Neural progenitor cell (in vitro differentiated cells): ENCODE measurements around the gene CACYBP. TPM values are rescaled to one million over a fixed set of nuclear protein-coding genes. Genes with fewer than 3 reads are reported as not detected.

Experiments
- DNase-seq: peaks from one replicate; pipeline ENCODE4 v3.0.0-alpha.2; 2016; ENCODE audit warnings: low spot score
- H2AFZ ChIP-seq: fragments of 200-600 bp; sonication (generic); replicated peaks from 2 replicates; pipeline ENCODE4 v1.6.1; 2016; ENCODE audit warnings: antibody characterized with exemption
- H3F3A ChIP-seq: fragments of 200-600 bp; sonication (generic); 2 replicates; pipeline ENCODE4 v1.6.1; 2016; ENCODE audit warnings: antibody characterized with exemption, low read depth
- H3K27ac ChIP-seq: fragments of 200-600 bp; sonication (generic); 2 replicates; pipeline ENCODE4 v1.5.1; 2016; ENCODE audit warnings: mild to moderate bottlenecking
- H3K27me3 ChIP-seq: fragments of 200-600 bp; sonication (generic); 2 replicates; pipeline ENCODE4 v1.6.1; 2016; ENCODE audit warnings: mild to moderate bottlenecking, moderate library complexity
- H3K36me3 ChIP-seq: fragments of 200-600 bp; sonication (generic); 2 replicates; pipeline ENCODE4 v1.5.1; 2016
- H3K4me1 ChIP-seq: fragments of 200-600 bp; sonication (generic); 2 replicates; pipeline ENCODE4 v1.6.1; 2016; ENCODE audit warnings: mixed run types
- H3K4me2 ChIP-seq: fragments of 200-600 bp; sonication (generic); 2 replicates; pipeline ENCODE4 v1.6.1; 2016
- H3K4me3 ChIP-seq: fragments of 200-600 bp; sonication (generic); 2 replicates; pipeline ENCODE4 v1.5.1; 2016
- H3K79me2 ChIP-seq: fragments of 200-600 bp; sonication (generic); 2 replicates; pipeline ENCODE4 v1.6.1; 2016; ENCODE audit warnings: low read depth
- H3K9ac ChIP-seq: fragments of 200-600 bp; sonication (generic); 2 replicates; pipeline ENCODE4 v1.6.1; 2016
- H3K9me3 ChIP-seq: fragments of 200-600 bp; sonication (generic); 2 replicates; pipeline ENCODE4 v1.5.1; 2016; ENCODE audit warnings: low read depth
- H4K20me1 ChIP-seq: fragments of 200-600 bp; sonication (generic); 2 replicates; pipeline ENCODE4 v1.6.1; 2016; ENCODE audit warnings: low read depth
- H3K27ac Mint-ChIP-seq: 3 replicates; pipeline ENCODE4 v1.8.0; 2021; ENCODE audit warnings: mixed read lengths
- H3K27me3 Mint-ChIP-seq: 2 replicates; pipeline ENCODE4 v1.8.0; 2022; ENCODE audit warnings: low read depth, mild to moderate bottlenecking, inconsistent platforms, moderate library complexity, mixed read lengths; ENCODE audit not compliant: insufficient read depth
- H3K36me3 Mint-ChIP-seq: 3 replicates; pipeline ENCODE4 v1.8.0; 2021; ENCODE audit warnings: mixed read lengths
- H3K4me1 Mint-ChIP-seq: 3 replicates; pipeline ENCODE4 v1.8.0; 2021; ENCODE audit warnings: mixed read lengths
- H3K4me3 Mint-ChIP-seq: 3 replicates; pipeline ENCODE4 v1.8.0; 2021; ENCODE audit warnings: mild to moderate bottlenecking, moderate library complexity, mixed read lengths
- H3K9me3 Mint-ChIP-seq: 3 replicates; pipeline ENCODE4 v1.8.0; 2020; ENCODE audit warnings: mixed read lengths
- CTCF ChIP-seq: fragments of 200-600 bp; sonication (generic); IDR thresholded peaks from 2 replicates; pipeline ENCODE4 v1.5.1; 2017; ENCODE audit warnings: antibody characterized with exemption, mild to moderate bottlenecking
- EZH2 ChIP-seq: fragments of 200-600 bp; sonication (generic); IDR thresholded peaks from 2 replicates; pipeline ENCODE4 v1.6.1; 2017; ENCODE audit warnings: antibody characterized with exemption, mild to moderate bottlenecking, moderate library complexity
- EZH2phosphoT487 ChIP-seq: fragments of 200-600 bp; sonication (generic); IDR thresholded peaks from 2 replicates; pipeline ENCODE4 v1.6.1; 2017; ENCODE audit warnings: antibody characterized with exemption
- total RNA-seq: library from RNA; depleted of rRNA; stranded (reverse); fragments of >200 nt; gene quantifications from 2 replicates; pipeline ENCODE4 v1.2.3, GENCODE V29; 2015; ENCODE audit warnings: low replicate concordance

Gene CACYBP
- total RNA-seq, 1 donor from 2014 or later, result 166 TPM

- DNase-seq, result no peak
- Histone ChIP-seq H2AFZ (no peak overlapping the region), H3F3A (no peaks in the 10 kb centered on the region), H3K9ac (no peak overlapping the region), H3K27me3 (no peaks in the 10 kb centered on the region), H3K4me2 (no peak overlapping the region), H3K4me1 (peaks cover 12% of the 10 kb centered on the region), H3K9me3 (no peaks in the 10 kb centered on the region), H3K36me3 (no peaks in the 10 kb centered on the region), H4K20me1 (no peaks in the 10 kb centered on the region), H3K4me3 (no peak overlapping the region), H3K27ac (no peak overlapping the region), H3K79me2 (no peaks in the 10 kb centered on the region)
- no peak for TF ChIP-seq EZH2
- TF ChIP-seq EZH2phosphoT487, result no peak
- no peak for TF ChIP-seq CTCF
- peaks cover 9% of the 10 kb centered on the region for H3K4me1 Mint-ChIP-seq
- no peak overlapping the region for H3K27ac Mint-ChIP-seq
- no peaks in the 10 kb centered on the region for H3K27me3 Mint-ChIP-seq
- H3K9me3 Mint-ChIP-seq, result no peaks in the 10 kb centered on the region
- H3K36me3 Mint-ChIP-seq, result peaks cover 4% of the 10 kb centered on the region
- no peak overlapping the region for H3K4me3 Mint-ChIP-seq
Observed at GRCh38 chr1:174974711-174975119, 25.0 kb upstream of the CACYBP start.

- H3K4me2 ChIP-seq, result no peak overlapping the region
- Mint-ChIP-seq H3K27ac (no peak overlapping the region), H3K9me3 (no peaks in the 10 kb centered on the region), H3K27me3 (no peaks in the 10 kb centered on the region), H3K36me3 (peaks cover 4% of the 10 kb centered on the region), H3K4me3 (no peak overlapping the region), H3K4me1 (peaks cover 9% of the 10 kb centered on the region)
- peaks cover 12% of the 10 kb centered on the region for H3K4me1 ChIP-seq
- TF ChIP-seq CTCF, result no peak
- no peaks in the 10 kb centered on the region for H3K79me2 ChIP-seq
- H2AFZ ChIP-seq, result no peak overlapping the region
- DNase-seq, result no peak
- no peak overlapping the region for H3K4me3 ChIP-seq
- no peak overlapping the region for H3K9ac ChIP-seq
- no peak overlapping the region for H3K27ac ChIP-seq
- H3F3A ChIP-seq, result no peaks in the 10 kb centered on the region
- H3K36me3 ChIP-seq, result no peaks in the 10 kb centered on the region
- no peaks in the 10 kb centered on the region for H3K27me3 ChIP-seq
- no peaks in the 10 kb centered on the region for H3K9me3 ChIP-seq
- no peaks in the 10 kb centered on the region for H4K20me1 ChIP-seq
Observed at GRCh38 chr1:174975764-174976163, 24.0 kb upstream of the CACYBP start.

- H4K20me1 ChIP-seq, result no peaks in the 10 kb centered on the region
- Mint-ChIP-seq H3K27ac (no peak overlapping the region), H3K27me3 (no peaks in the 10 kb centered on the region), H3K4me1 (peaks cover 9% of the 10 kb centered on the region), H3K36me3 (peaks cover 6% of the 10 kb centered on the region), H3K4me3 (no peak overlapping the region), H3K9me3 (no peaks in the 10 kb centered on the region)
- no peak overlapping the region for H3K4me2 ChIP-seq
- no peak for TF ChIP-seq EZH2phosphoT487
- TF ChIP-seq EZH2, result no peak
- TF ChIP-seq CTCF, result no peak
- no peaks in the 10 kb centered on the region for H3K79me2 ChIP-seq
- no peak for DNase-seq
- no peaks in the 10 kb centered on the region for H3K27me3 ChIP-seq
- no peak overlapping the region for H3K27ac ChIP-seq
- H3K36me3 ChIP-seq, result no peaks in the 10 kb centered on the region
- no peaks in the 10 kb centered on the region for H3F3A ChIP-seq
- H3K4me1 ChIP-seq, result peaks cover 7% of the 10 kb centered on the region
- H3K9ac ChIP-seq, result no peak overlapping the region
- H3K9me3 ChIP-seq, result no peaks in the 10 kb centered on the region
- H2AFZ ChIP-seq, result no peak overlapping the region
- H3K4me3 ChIP-seq, result no peak overlapping the region
Observed at GRCh38 chr1:174976436-174977108, 23.2 kb upstream of the CACYBP start.
